ENCODE measurements around the gene TCTN1.

- TF ChIP-seq POLR2A (IDR thresholded peaks at IDR 0.05): no peak
- no peak for TF ChIP-seq CTCF (IDR thresholded peaks at IDR 0.05)
Measured at GRCh38 chr12:110597885-110598284, 16.0 kb upstream of the TCTN1 start.

Data from gastroesophageal sphincter (tissue), 3 donors.